HUES48 (cell line): ENCODE measurements around the gene CYP51A1.
"Not testable (repeated sequence)": the region's sequence is repeated elsewhere in the genome, so short reads cannot be mapped to it uniquely, and the experiment has no call there.

Source experiments
- H3K27ac ChIP-seq: one replicate; pipeline ENCODE4 v1.7.0; 2013; ENCODE audit warnings: low read depth, low read length, inconsistent platforms
- H3K27me3 ChIP-seq: 2 replicates; pipeline ENCODE4 v1.6.1; 2013; ENCODE audit warnings: mild to moderate bottlenecking, low read length; ENCODE audit not compliant: control insufficient read depth, insufficient read depth
- H3K36me3 ChIP-seq: 2 replicates; pipeline ENCODE4 v1.6.1; 2013; ENCODE audit warnings: low read length; ENCODE audit not compliant: control insufficient read depth, insufficient read depth
- H3K4me1 ChIP-seq: 2 replicates; pipeline ENCODE4 v1.6.1; 2013; ENCODE audit warnings: mild to moderate bottlenecking, low read length; ENCODE audit not compliant: control insufficient read depth, insufficient read depth
- H3K4me3 ChIP-seq: 2 replicates; pipeline ENCODE4 v1.5.1; 2013; ENCODE audit warnings: mild to moderate bottlenecking, low read depth, low read length
- H3K9ac ChIP-seq: 2 replicates; pipeline ENCODE4 v1.6.1; 2013; ENCODE audit warnings: mild to moderate bottlenecking, low read depth, low read length, moderate library complexity
- H3K9me3 ChIP-seq: 2 replicates; pipeline ENCODE4 v1.6.1; 2013; ENCODE audit warnings: low read length; ENCODE audit not compliant: control insufficient read depth, insufficient read depth

CYP51A1 gene

GRCh38 chr7:92149736-92150239 is 15.5 kb upstream of the CYP51A1 start:
- no peaks in the 10 kb centered on the region for H3K9me3 ChIP-seq
- no peak overlapping the region for H3K27ac ChIP-seq
- no peaks in the 10 kb centered on the region for H3K4me1 ChIP-seq
- no peak overlapping the region for H3K9ac ChIP-seq
- H3K36me3 ChIP-seq: no peaks in the 10 kb centered on the region
- H3K27me3 ChIP-seq: no peaks in the 10 kb centered on the region
- H3K4me3 ChIP-seq: no peak overlapping the region

GRCh38 chr7:92143192-92143880 is 9.1 kb upstream of the CYP51A1 start:
- not testable (repeated sequence) for H3K36me3 ChIP-seq, H3K4me3 ChIP-seq, H3K27ac ChIP-seq, H3K9ac ChIP-seq, H3K4me1 ChIP-seq, H3K27me3 ChIP-seq, H3K9me3 ChIP-seq

GRCh38 chr7:92142791-92143190 is 8.5 kb upstream of the CYP51A1 start:
- not testable (repeated sequence) for H3K9me3 ChIP-seq, H3K36me3 ChIP-seq, H3K27me3 ChIP-seq, H3K4me3 ChIP-seq, H3K27ac ChIP-seq, H3K9ac ChIP-seq, H3K4me1 ChIP-seq

GRCh38 chr7:92141161-92141560 is 6.9 kb upstream of the CYP51A1 start:
- H3K27ac ChIP-seq: no peak overlapping the region
- H3K9me3 ChIP-seq: no peaks in the 10 kb centered on the region; the same call in 1 of the 2 replicates
- no peak overlapping the region for H3K9ac ChIP-seq
- H3K4me3 ChIP-seq: no peak overlapping the region
- H3K4me1 ChIP-seq: no peaks in the 10 kb centered on the region
- no peaks in the 10 kb centered on the region for H3K27me3 ChIP-seq
- H3K36me3 ChIP-seq: no peaks in the 10 kb centered on the region

- Histone ChIP-seq H3K4me3 (no peak overlapping the region), H3K36me3 (no peaks in the 10 kb centered on the region), H3K27me3 (no peaks in the 10 kb centered on the region), H3K4me1 (peaks cover 9% of the 10 kb centered on the region; the same call in 1 of the 2 replicates), H3K9ac (no peak overlapping the region), H3K27ac (no peak overlapping the region), H3K9me3 (no peaks in the 10 kb centered on the region; the same call in 1 of the 2 replicates)
These were observed 3.3 kb upstream of the CYP51A1 start for GRCh38 chr7:92137557-92137956.

GRCh38 chr7:92135052-92135889 is 994 bp upstream of the CYP51A1 start:
- no peaks in the 10 kb centered on the region for H3K27me3 ChIP-seq
- peak overlapping the region; percentile 95 for H3K27ac ChIP-seq
- H3K4me1 ChIP-seq: peaks cover 17% of the 10 kb centered on the region
- peaks cover 12% of the 10 kb centered on the region for H3K36me3 ChIP-seq
- H3K9me3 ChIP-seq: no peaks in the 10 kb centered on the region; the same call in 1 of the 2 replicates
- H3K9ac ChIP-seq: peak overlapping the region; percentile 91
- H3K4me3 ChIP-seq: peak overlapping the region; percentile 91

- peak overlapping the region; percentile 95 for H3K27ac ChIP-seq
- peaks cover 27% of the 10 kb centered on the region for H3K36me3 ChIP-seq
- peak overlapping the region; percentile 91 for H3K4me3 ChIP-seq
- H3K27me3 ChIP-seq: no peaks in the 10 kb centered on the region
- H3K4me1 ChIP-seq: peaks cover 17% of the 10 kb centered on the region
- H3K9ac ChIP-seq: peak overlapping the region; percentile 91
- no peaks in the 10 kb centered on the region for H3K9me3 ChIP-seq
These were observed 473 bp downstream of the CYP51A1 start for GRCh38 chr7:92133737-92134270.

- H3K27ac ChIP-seq: no peak overlapping the region
These were observed 1.0 kb downstream of the CYP51A1 start for GRCh38 chr7:92133133-92133736.

GRCh38 chr7:92131764-92132330 is 2.4 kb downstream of the CYP51A1 start:
- peaks cover 17% of the 10 kb centered on the region for H3K4me1 ChIP-seq
- no peaks in the 10 kb centered on the region for H3K27me3 ChIP-seq
- H3K27ac ChIP-seq: no peak overlapping the region
- H3K9ac ChIP-seq: no peak overlapping the region
- no peaks in the 10 kb centered on the region for H3K9me3 ChIP-seq
- peaks cover 46% of the 10 kb centered on the region for H3K36me3 ChIP-seq
- peak overlapping the region; percentile 91; the same call in 1 of the 2 replicates for H3K4me3 ChIP-seq

More at GRCh38 chr7:92133133-92133736, 1.0 kb downstream of the CYP51A1 start:
- Histone ChIP-seq H3K36me3 (peaks cover 33% of the 10 kb centered on the region), H3K4me3 (peak overlapping the region; percentile 91), H3K9me3 (no peaks in the 10 kb centered on the region), H3K4me1 (peaks cover 17% of the 10 kb centered on the region), H3K27me3 (no peaks in the 10 kb centered on the region), H3K9ac (peak overlapping the region; percentile 5; the same call in 1 of the 2 replicates)

GRCh38 chr7:92131093-92131492 is 3.2 kb downstream of the CYP51A1 start:
- Histone ChIP-seq H3K36me3 (peaks cover 54% of the 10 kb centered on the region), H3K4me1 (peaks cover 17% of the 10 kb centered on the region), H3K27ac (no peak overlapping the region), H3K9me3 (no peaks in the 10 kb centered on the region), H3K9ac (no peak overlapping the region), H3K4me3 (no peak overlapping the region), H3K27me3 (no peaks in the 10 kb centered on the region)
